Endometrial microvascular endothelial cells (primary cell): ENCODE results near the gene NKPD1. TPM values are rescaled to one million over a fixed set of nuclear protein-coding genes. Genes with fewer than 3 reads are reported as not detected.

Experiments
- in situ Hi-C: cut with HindIII; loops from 2 replicates; pipeline ENCODE4 v1.10.0; 2017; ENCODE audit warnings: low sequenced_read_pairs, low pct_unique_long_range_greater_than_20kb; ENCODE audit errors: inconsistent ontology term
- total RNA-seq: library from RNA; depleted of rRNA; stranded (reverse); fragments of >200 nt; gene quantifications from one replicate; pipeline ENCODE4 v1.2.3, GENCODE V29; 2015; ENCODE audit errors: inconsistent ontology term

The NKPD1 gene
- total RNA-seq, 1 donor from 2014 or later, result not detected

GRCh38 chr19:45144431-45145269 is 16.1 kb downstream of the NKPD1 start:
- in situ Hi-C loops, result no loop called here

- in situ Hi-C loops, result no loop called here
Measured at GRCh38 chr19:45142726-45143110, 18.1 kb downstream of the NKPD1 start.

DNA sequence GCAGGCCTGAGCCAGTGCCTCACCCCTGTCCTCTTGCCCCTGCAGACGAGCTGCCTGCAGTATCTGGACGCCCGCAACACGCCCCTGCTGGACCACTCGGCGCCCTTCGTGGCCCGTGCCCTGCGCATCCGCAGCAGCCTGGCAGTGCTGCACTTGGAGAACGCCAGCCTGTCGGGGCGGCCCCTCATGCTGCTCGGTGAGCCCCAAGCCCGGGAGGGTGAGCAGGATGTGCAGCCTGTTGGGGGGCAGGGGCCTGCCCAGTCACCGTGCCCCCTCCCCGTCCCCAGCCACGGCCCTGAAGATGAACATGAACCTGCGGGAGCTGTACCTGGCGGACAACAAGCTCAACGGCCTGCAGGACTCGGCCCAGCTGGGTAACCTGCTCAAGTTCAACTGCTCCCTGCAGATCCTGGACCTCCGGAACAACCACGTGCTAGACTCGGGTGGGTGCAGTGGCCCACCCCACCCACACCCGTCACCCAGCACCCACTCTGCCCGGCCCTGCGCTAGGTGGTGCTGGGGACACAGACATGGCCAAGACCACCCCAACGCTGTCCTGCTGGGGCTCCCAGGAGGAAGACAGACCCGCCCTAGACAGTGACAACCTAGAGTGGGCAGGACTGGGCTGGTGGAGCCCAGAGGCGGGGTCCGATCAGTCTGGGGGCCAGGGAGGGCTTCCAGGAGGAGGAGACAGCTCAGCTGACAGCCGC is 18.6 kb downstream of the NKPD1 start:
- in situ Hi-C loops, result no loop called here

GRCh38 chr19:45141203-45141900 is 19.4 kb downstream of the NKPD1 start:
- in situ Hi-C loops, result no loop called here

- in situ Hi-C loops, result no loop called here
Measured at GRCh38 chr19:45140533-45140932, 20.2 kb downstream of the NKPD1 start.

- in situ Hi-C loops, result no loop called here
Measured at GRCh38 chr19:45140144-45140503, 20.7 kb downstream of the NKPD1 start.

DNA sequence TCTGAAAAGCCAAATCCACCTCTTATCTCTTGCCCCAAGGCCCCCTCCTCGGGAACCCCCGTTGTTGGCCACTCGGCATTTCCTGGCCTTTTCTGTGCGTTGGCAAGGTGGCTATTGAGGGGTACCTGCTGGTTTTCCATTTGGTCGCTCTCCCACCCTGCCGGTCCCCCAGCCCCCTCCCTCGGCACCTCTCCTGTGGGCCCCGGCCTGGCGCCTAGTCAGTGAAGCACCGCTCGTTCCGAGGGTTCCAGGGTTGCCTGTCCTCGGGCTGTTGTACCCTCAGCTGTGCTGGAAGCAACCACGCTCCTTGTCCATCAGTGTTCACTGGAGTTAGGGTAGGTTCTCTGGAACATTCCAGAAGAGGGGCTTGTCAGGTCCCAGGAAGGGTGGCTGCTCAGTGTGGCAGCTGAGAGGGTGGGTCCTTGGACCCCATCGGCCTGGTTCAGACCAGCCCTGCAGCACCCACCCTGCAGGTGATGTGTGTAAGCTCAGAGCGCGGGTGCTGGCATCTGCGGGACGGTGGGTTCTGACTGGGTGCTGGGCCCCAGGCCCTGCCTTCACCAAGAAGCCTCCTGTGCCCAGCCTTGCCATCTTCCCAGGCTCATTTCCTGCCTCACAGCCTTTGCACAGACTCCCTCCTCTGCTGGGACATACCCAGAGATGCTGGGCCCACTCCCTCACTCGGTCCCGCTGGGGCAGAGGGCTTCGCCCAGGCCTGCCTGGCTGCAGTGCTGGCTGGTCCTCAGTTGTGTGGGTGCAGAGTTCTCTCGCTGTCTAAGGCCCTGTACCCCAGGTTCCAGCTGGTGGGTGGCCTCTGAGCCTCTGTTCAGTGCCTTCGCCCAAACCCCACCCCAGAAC is 21.3 kb downstream of the NKPD1 start:
- in situ Hi-C loops, result no loop called here

DNA sequence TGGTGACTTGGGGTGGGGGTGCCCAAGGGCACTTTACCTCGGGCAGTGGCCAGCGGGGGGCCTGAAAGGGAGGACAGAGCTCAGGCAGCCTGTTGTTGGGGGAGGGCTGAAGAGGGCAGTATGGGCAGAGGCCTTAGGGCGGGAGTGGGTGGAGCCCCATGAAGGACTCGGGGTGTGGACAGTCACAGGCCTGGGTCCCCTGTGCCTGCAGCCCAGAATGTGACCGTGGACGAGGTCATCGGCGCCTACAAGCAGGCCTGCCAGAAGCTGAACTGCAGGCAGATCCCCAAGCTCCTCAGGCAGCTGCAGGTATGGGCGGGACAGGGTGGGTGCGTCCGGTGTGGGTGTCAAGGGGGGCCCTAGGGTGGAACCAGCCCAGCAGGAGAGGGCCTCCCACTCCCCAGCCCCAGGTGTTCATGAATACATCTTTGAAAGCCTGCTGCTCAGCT is 22.5 kb downstream of the NKPD1 start:
- in situ Hi-C loops, result no loop called here

DNA sequence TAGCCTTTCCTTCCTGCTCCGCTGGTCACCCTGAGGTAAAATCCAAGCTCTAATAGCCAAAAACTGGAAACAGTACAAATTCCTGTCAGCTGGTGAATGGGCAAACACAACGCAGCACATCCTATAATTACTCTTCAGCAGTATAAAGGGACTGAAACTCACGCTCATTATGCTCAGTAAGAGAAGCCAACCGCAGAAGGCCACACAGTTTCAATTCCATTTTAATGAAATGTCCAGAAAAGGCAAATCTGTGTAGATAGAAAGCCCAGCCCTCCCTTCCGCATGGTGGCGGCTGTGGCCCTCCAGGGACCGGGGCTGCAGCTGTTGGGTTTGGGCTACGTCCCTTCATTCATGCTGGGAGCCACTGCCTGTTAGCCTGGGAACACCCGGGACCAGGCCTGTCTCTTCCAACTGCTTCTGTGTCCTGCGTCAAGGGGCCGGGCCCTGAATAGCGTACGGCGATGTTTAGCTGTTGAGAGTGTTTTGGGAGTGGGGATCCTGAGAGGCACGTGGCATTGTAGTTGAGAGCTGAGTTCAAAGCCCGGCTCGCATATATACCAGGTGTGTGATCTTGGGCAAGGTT is 23.5 kb downstream of the NKPD1 start:
- in situ Hi-C loops, result no loop called here

DNA sequence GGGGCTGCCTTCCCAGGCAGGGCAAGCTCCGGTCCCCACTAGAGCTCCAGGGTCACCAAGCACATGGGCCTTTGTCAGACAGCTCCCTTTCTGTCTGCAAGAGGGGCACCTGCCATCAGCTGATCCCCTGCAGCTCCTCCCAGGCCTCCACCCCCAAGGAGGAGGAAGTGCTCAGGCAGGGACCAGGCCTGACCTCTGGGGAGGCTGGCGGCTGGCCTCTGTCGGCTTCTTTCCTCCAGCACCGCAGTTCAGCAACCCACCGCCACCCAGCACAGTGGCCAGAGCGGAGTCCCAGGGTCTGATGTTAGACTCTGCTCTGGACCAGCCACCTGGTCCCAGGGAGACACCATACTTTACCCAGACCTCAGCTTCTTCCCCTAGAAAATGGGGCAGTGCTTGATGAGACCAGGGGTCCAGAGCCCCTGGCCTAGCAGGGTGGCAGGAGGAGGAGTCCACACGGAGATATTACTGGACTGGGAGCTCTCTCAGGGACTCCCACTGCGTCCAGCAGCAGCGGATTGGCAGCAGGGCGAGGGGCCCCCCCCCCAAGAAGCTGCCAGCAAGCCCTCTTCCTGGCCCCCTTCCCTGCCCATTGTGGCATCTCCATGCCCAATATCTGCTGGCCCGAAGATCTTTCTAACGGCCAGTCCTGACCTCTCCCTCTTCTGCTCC is 24.1 kb downstream of the NKPD1 start:
- in situ Hi-C loops, result no loop called here

GRCh38 chr19:45135176-45135885 is 25.5 kb downstream of the NKPD1 start:
- in situ Hi-C loops, result no loop called here

GRCh38 chr19:45133661-45134060 is 27.1 kb downstream of the NKPD1 start:
- in situ Hi-C loops, result no loop called here

- in situ Hi-C loops, result no loop called here
Measured at GRCh38 chr19:45130888-45131615, 29.7 kb downstream of the NKPD1 start.

DNA sequence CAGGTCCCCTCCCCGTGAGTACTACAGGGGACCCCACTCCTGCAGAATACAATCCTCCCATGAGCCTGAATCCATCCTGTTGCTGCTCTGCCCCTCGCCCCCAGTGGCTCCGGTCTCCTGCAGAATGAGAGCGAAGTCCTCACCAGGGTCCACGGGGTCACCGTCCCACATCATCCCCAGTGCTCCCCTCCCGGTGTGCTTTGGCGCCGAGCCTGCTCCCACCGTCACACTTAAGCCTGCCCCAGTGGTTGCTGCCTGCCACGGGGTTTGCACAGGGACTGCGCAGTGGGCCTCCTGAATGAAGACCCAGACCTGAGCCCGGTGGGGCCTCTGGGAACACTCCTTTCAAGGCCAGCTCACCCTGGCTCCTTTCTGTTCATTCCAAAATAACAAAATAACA is 30.5 kb downstream of the NKPD1 start:
- in situ Hi-C loops, result no loop called here

GRCh38 chr19:45128806-45129205 is 32.0 kb downstream of the NKPD1 start:
- in situ Hi-C loops, result no loop called here

DNA sequence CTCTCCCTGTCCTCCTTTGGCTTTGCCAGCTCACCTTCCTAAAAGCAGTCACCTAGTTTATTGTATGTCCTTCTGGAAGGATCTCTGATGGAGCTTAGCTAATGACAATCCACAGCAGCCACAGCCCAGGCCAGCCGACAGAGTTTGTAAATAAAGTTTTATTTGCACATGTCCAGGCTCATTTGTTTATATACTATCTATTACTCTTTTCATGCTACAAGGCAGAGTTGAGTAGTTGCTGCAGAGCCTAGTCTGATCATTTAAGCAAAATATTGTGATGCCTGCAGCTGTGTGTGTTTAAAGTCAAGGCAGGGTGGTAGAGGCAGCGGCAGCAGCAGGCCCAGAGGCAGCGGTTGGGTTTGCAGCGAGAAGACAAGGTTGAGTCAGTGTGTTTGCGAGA is 32.6 kb downstream of the NKPD1 start:
- in situ Hi-C loops, result no loop called here

DNA sequence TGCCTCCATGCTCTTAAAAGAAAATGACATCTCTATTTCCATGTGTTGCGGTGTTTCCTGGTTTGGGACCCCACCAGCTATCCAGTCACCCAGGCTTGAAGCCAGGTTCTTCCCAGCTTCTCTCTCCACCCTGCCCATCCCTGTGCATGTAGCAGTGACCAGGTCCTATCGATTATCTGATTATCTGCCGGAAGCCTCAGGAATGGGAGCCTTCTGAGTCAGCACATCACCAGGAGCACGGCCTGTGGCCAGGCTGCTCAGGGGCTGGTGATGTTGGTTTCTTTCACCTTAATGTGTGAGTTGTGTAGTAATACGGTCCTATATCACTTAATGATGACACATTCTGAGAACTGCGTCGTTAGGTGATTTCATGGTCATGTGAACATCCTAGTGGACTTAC is 34.1 kb downstream of the NKPD1 start:
- in situ Hi-C loops, result no loop called here
